A549 (cell line): ENCODE measurements around the gene SORT1. TPM values are rescaled to one million over a fixed set of nuclear protein-coding genes. Genes with fewer than 3 reads are reported as not detected.

Experiments
- ATAC-seq, 2 experiments: fragments of 200-7000 bp in 1 of 2; fragments of >200 bp in 1 of 2; cut with Nextera tagmentation in 1 of 2; cut with Tn5 transposase in 1 of 2; 3 replicates each; pipeline versions ENCODE4 v1.8.0 to v1.9.1; 2018 to 2020; ENCODE audit warnings: mild to moderate bottlenecking in 1 of 2, moderate library complexity in 1 of 2
- CTCF ChIA-PET: fragments of 300-600 bp; sonication (Branson Sonifier 250); formaldehyde crosslinking; extraction: SDS; loops from one replicate; lab custom pipeline; 2021; ENCODE audit warnings: antibody characterized with exemption, inconsistent platforms; lab: Yijun Ruan, JAX
- POLR2A ChIA-PET: fragments of 350-600 bp; formaldehyde crosslinking; extraction: SDS; loops from one replicate; lab custom pipeline; 2021; ENCODE audit warnings: antibody characterized with exemption, inconsistent platforms; lab: Yijun Ruan, JAX
- DNase-seq, 2 experiments: peaks; one replicate each; pipeline versions ENCODE4 v3.0.0 to v3.0.0-alpha.2; 2011 to 2016; ENCODE audit warnings: low read depth in 1 of 2, low spot score in 1 of 2
- FAIRE-seq: peaks from 2 replicates; lab custom pipeline; 2011; peaks lifted over from hg19 to GRCh38; lab: Jason Lieb, UNC
- H3K27ac ChIP-seq, 2 experiments: fragments of >200 bp; sonication (Bioruptor Twin); formaldehyde crosslinking; 3 replicates each; pipeline ENCODE4 v1.5.1; 2016 to 2017
- H3K4me1 ChIP-seq: fragments of >200 bp; sonication (Bioruptor Twin); formaldehyde crosslinking; 3 replicates; pipeline ENCODE4 v1.6.1; 2016
- H3K4me2 ChIP-seq: fragments of >200 bp; sonication (Bioruptor Twin); formaldehyde crosslinking; 3 replicates; pipeline ENCODE4 v1.6.1; 2016
- H3K4me3 ChIP-seq: fragments of >200 bp; sonication (Bioruptor Twin); formaldehyde crosslinking; 3 replicates; pipeline ENCODE4 v1.5.1; 2016
- H3K9me3 ChIP-seq: fragments of >200 bp; sonication (Bioruptor Twin); formaldehyde crosslinking; 3 replicates; pipeline ENCODE4 v1.6.1; 2016
- CBX8 ChIP-seq: fragments of 200-600 bp; sonication (generic); IDR thresholded peaks from 2 replicates; pipeline ENCODE4 v1.6.1; 2016
- CHD2 ChIP-seq: fragments of 150-350 bp; IDR thresholded peaks from 2 replicates; pipeline ENCODE4 v1.6.1; 2014; ENCODE audit warnings: low read length; ENCODE audit not compliant: partially characterized antibody
- CHD4 ChIP-seq: fragments of 200-600 bp; sonication (generic); IDR thresholded peaks from 2 replicates; pipeline ENCODE4 v1.6.1; 2016; ENCODE audit warnings: antibody characterized with exemption, mild to moderate bottlenecking, borderline replicate concordance
- EHF ChIP-seq: fragments of 250-450 bp; sonication (Bioruptor Pico); IDR thresholded peaks from 2 replicates; pipeline ENCODE4 v1.5.0; 2020; ENCODE audit warnings: mild to moderate bottlenecking
- HMGXB4 ChIP-seq: fragments of 250-450 bp; sonication (Bioruptor Pico); IDR thresholded peaks from 2 replicates; pipeline ENCODE4 v1.5.0; 2021; ENCODE audit warnings: mild to moderate bottlenecking, moderate library complexity, borderline replicate concordance
- HOXA7 ChIP-seq: fragments of 250-450 bp; sonication (Bioruptor Pico); IDR thresholded peaks from 2 replicates; pipeline ENCODE4 v1.5.0; 2020; ENCODE audit warnings: mild to moderate bottlenecking, moderate library complexity
- HOXB13 ChIP-seq: fragments of 250-450 bp; sonication (Bioruptor Pico); IDR thresholded peaks from 2 replicates; pipeline ENCODE4 v1.5.0; 2020; ENCODE audit warnings: low read depth, mild to moderate bottlenecking, moderate library complexity
- KDM1A ChIP-seq: fragments of 200-600 bp; sonication (generic); IDR thresholded peaks from 2 replicates; pipeline ENCODE4 v1.6.1; 2016; ENCODE audit warnings: low read depth, mild to moderate bottlenecking
- MAFK ChIP-seq: fragments of 450-650 bp; IDR thresholded peaks from 2 replicates; pipeline ENCODE4 v1.6.1; 2014; ENCODE audit not compliant: partially characterized antibody
- MYC ChIP-seq: IDR thresholded peaks from 2 replicates; pipeline ENCODE4 v1.6.1; 2012; ENCODE audit warnings: mild to moderate bottlenecking, inconsistent platforms, low read length, improper control_type of control experiment, borderline replicate concordance
- NR3C1 ChIP-seq: fragments of >200 bp; sonication (Bioruptor Twin); formaldehyde crosslinking; IDR thresholded peaks from 3 replicates; pipeline ENCODE4 v1.6.1; 2017
- SMC3 ChIP-seq: fragments of >200 bp; sonication (Bioruptor Twin); formaldehyde crosslinking; IDR thresholded peaks from 3 replicates; pipeline ENCODE4 v1.6.1; 2018; ENCODE audit warnings: inconsistent platforms
- USF2 ChIP-seq: fragments of 450-650 bp; IDR thresholded peaks from 2 replicates; pipeline ENCODE4 v1.6.1; 2014; ENCODE audit warnings: antibody characterized with exemption
- ZC3H11A ChIP-seq: fragments of 450-650 bp; IDR thresholded peaks from 2 replicates; pipeline ENCODE4 v1.6.1; 2014; ENCODE audit warnings: antibody characterized with exemption, mild to moderate bottlenecking
- ZFP36 ChIP-seq: fragments of 450-650 bp; IDR thresholded peaks from 2 replicates; pipeline ENCODE4 v1.6.1; 2014; ENCODE audit warnings: borderline replicate concordance; ENCODE audit not compliant: partially characterized antibody
- ZSCAN20 ChIP-seq: fragments of 250-450 bp; sonication (Bioruptor Pico); IDR thresholded peaks from 2 replicates; pipeline ENCODE4 v1.8.0; 2022; ENCODE audit warnings: mild to moderate bottlenecking, moderate library complexity
- WGBS: methylation state at CpG from one replicate; pipeline ENCODE4 v1.1.6; 2017; ENCODE audit errors: missing lambda C conversion rate; 5-methylcytosine and 5-hydroxymethylcytosine counted together
- polyA plus RNA-seq, 4 experiments: library from polyadenylated mRNA; depleted of rRNA in 3 of 4; stranded (reverse); fragments of >200 nt; fragmentation: RNase III in 1 of 4; extraction: RNeasy Plus Mini Kit Qiagen cat#74134 plus additional on column Dnase treatment in 1 of 4; gene quantifications; 2 replicates in 3 of 4; 3 replicates in 1 of 4; pipeline ENCODE4 v1.2.3, GENCODE V29; 2011 to 2017
- TF ChIP-seq, protein P1 (sequence below): fragments of >200 bp; sonication (Bioruptor Twin); formaldehyde crosslinking; IDR thresholded peaks from 2 replicates; pipeline ENCODE4 v1.6.1; 2016
- TF ChIP-seq, protein P2 (sequence below): fragments of 250-450 bp; sonication (Bioruptor Pico); IDR thresholded peaks from 2 replicates; pipeline ENCODE4 v1.5.0; 2020; ENCODE audit warnings: low read depth, mild to moderate bottlenecking, moderate library complexity

Gene SORT1
- polyA plus RNA-seq, 2 of the 4 experiments (the other 2 are of a cell fraction) = 6.0 to 14.7 TPM

GRCh38 chr1:109261006-109261405 lies 136.7 kb downstream of the SORT1 start:
- Histone ChIP-seq H3K4me2 (no peak overlapping the region), H3K9me3 (no peaks in the 10 kb centered on the region), H3K27ac (no peak overlapping the region), H3K4me3 (no peak overlapping the region), H3K4me1 (no peaks in the 10 kb centered on the region; the same call in 2 of the 3 replicates)
- ChIA-PET CTCF (interaction anchor here (1.2 to 4.0 kb wide), 2 partner anchors 16 to 138 kb away, joined by 4 to 31 read pairs; no protein-coding TSS in a partner anchor), POLR2A (no interaction called here)
- ATAC-seq (no peak), DNase-seq (no peak), FAIRE-seq (no peak)
- TF ChIP-seq NR3C1 (no peak), MAFK (no peak), HOXA7 (CRISPR knock-in tag) (no peak), EHF (CRISPR knock-in tag) (no peak), CHD4 (no peak), ZFP36 (no peak), CHD2 (no peak)
- TF ChIP-seq, protein P1, sequence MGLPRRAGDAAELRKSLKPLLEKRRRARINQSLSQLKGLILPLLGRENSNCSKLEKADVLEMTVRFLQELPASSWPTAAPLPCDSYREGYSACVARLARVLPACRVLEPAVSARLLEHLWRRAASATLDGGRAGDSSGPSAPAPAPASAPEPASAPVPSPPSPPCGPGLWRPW = no peak
- 93% methylated on average over 13 of the region's 16 CpGs for WGBS

DNA sequence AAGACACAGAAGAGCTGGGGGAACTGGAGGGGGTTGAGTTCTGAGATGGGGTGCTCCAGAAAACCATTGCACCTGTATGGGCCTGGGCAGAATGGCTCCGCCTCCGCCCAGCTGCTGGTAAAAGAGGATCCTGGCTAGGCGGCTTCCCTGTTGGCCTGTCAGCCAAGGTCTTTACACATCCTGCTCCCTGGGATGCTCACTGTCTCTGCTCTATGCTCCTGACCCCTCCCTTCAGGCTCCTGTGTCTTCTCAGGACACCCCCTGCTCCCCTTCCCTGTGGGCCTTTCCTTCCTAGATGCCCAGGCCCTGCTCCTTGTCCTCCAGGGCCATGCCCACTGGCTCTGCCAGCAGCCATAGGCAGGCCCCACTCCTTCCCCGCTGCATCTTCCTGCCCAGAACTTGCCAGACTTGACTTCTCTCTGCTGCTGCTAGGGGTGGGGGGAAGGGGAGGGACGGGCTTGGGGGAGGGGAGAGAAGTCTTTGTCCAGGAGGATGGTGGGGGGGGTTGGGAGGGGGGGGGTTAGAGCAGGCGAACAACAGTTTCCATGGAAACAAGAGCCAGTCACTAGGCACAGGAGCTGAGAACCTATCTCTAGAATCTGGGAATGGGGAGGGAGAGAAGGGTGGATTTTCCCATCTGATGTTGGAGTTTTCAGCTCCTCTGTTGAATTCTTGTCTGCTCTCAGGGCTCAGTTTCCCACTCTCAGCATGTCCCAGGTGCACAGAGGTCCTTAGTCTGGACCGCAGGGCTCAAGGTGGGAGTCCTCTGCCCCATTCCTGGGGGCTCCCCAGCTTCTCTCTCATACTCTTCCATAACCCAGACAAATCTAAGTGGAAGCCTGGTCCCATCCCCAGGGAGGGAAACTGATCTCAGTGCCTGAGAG lies 137.8 kb downstream of the SORT1 start:
- TF ChIP-seq, protein P2, sequence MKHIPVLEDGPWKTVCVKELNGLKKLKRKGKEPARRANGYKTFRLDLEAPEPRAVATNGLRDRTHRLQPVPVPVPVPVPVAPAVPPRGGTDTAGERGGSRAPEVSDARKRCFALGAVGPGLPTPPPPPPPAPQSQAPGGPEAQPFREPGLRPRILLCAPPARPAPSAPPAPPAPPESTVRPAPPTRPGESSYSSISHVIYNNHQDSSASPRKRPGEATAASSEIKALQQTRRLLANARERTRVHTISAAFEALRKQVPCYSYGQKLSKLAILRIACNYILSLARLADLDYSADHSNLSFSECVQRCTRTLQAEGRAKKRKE (CRISPR knock-in tag) = no peak
- TF ChIP-seq HOXA7 (CRISPR knock-in tag) = no peak
- no peak for TF ChIP-seq MYC
- no peak for TF ChIP-seq CBX8
- no peak for TF ChIP-seq KDM1A
- TF ChIP-seq HMGXB4 (CRISPR knock-in tag) = no peak
- no peak for TF ChIP-seq SMC3
- TF ChIP-seq USF2 = no peak
- TF ChIP-seq ZC3H11A = no peak
- TF ChIP-seq HOXB13 = no peak
- no peak for TF ChIP-seq ZSCAN20 (CRISPR knock-in tag)
- WGBS = 100% methylated on average over 1 of the region's 7 CpGs
- H3K4me3 ChIP-seq = no peak overlapping the region
- DNase-seq (no peak), ATAC-seq (no peak), FAIRE-seq (no peak)
- no peak overlapping the region for H3K4me2 ChIP-seq
- CTCF ChIA-PET = interaction anchor here (0.7 to 1.4 kb wide), 4 partner anchors 8 to 230 kb away, joined by 3 to 4 read pairs (median 3); a partner anchor contains a TSS
- peaks cover under 1% of the 10 kb centered on the region; the same call in 2 of the 3 replicates for H3K4me1 ChIP-seq
- H3K9me3 ChIP-seq = no peaks in the 10 kb centered on the region
- H3K27ac ChIP-seq = no peak overlapping the region
- POLR2A ChIA-PET = no interaction called here

Other genes starting within 250 kb of the SORT1 start
- 152 and 158 TPM in 2 replicates for gene SARS1, start 184.0 kb downstream of the SORT1 start, polyA plus RNA-seq (2011; rRNA removed)
- 98.0 to 106 TPM (median 103 TPM) in 3 replicates for gene SARS1, start 184.0 kb downstream of the SORT1 start, polyA plus RNA-seq (2017; fragmentation: RNase III; extraction: RNeasy Plus Mini Kit Qiagen cat#74134 plus additional on column Dnase treatment)
- gene CELSR2, start 148.4 kb downstream of the SORT1 start, polyA plus RNA-seq (2011; rRNA removed) = 2.5 and 4.9 TPM in 2 replicates
- gene CELSR2, start 148.4 kb downstream of the SORT1 start, polyA plus RNA-seq (2017; fragmentation: RNase III; extraction: RNeasy Plus Mini Kit Qiagen cat#74134 plus additional on column Dnase treatment) = 5.6 to 5.9 TPM (median 5.6 TPM) in 3 replicates
- gene PSRC1, start 114.8 kb downstream of the SORT1 start, polyA plus RNA-seq (2011; rRNA removed) = 13.7 and 15.3 TPM in 2 replicates
- 20.0 to 23.2 TPM (median 21.5 TPM) in 3 replicates for gene PSRC1, start 114.8 kb downstream of the SORT1 start, polyA plus RNA-seq (2017; fragmentation: RNase III; extraction: RNeasy Plus Mini Kit Qiagen cat#74134 plus additional on column Dnase treatment)
- not detected in 2 replicates for gene MYBPHL, start 90.9 kb downstream of the SORT1 start, polyA plus RNA-seq (2011; rRNA removed)
- gene MYBPHL, start 90.9 kb downstream of the SORT1 start, polyA plus RNA-seq (2017; fragmentation: RNase III; extraction: RNeasy Plus Mini Kit Qiagen cat#74134 plus additional on column Dnase treatment) = not detected in 3 replicates
- 140 and 147 TPM in 2 replicates for gene PSMA5, start 28.5 kb upstream of the SORT1 start, polyA plus RNA-seq (2011; rRNA removed)
- gene PSMA5, start 28.5 kb upstream of the SORT1 start, polyA plus RNA-seq (2017; fragmentation: RNase III; extraction: RNeasy Plus Mini Kit Qiagen cat#74134 plus additional on column Dnase treatment) = 92.7 to 99.6 TPM (median 93.7 TPM) in 3 replicates
- 0.04 and 0.08 TPM in 2 replicates for gene SYPL2, start 68.6 kb upstream of the SORT1 start, polyA plus RNA-seq (2011; rRNA removed)
- 0.03 to 0.05 TPM (median 0.05 TPM) in 3 replicates for gene SYPL2, start 68.6 kb upstream of the SORT1 start, polyA plus RNA-seq (2017; fragmentation: RNase III; extraction: RNeasy Plus Mini Kit Qiagen cat#74134 plus additional on column Dnase treatment)
- 0.97 and 1.2 TPM in 2 replicates for gene ATXN7L2, start 86.0 kb upstream of the SORT1 start, polyA plus RNA-seq (2011; rRNA removed)
- gene ATXN7L2, start 86.0 kb upstream of the SORT1 start, polyA plus RNA-seq (2017; fragmentation: RNase III; extraction: RNeasy Plus Mini Kit Qiagen cat#74134 plus additional on column Dnase treatment) = 2.0 to 2.2 TPM (median 2.1 TPM) in 3 replicates
- gene CYB561D1, start 96.2 kb upstream of the SORT1 start, polyA plus RNA-seq (2011; rRNA removed) = 4.0 and 4.9 TPM in 2 replicates
- 4.4 to 5.2 TPM (median 4.9 TPM) in 3 replicates for gene CYB561D1, start 96.2 kb upstream of the SORT1 start, polyA plus RNA-seq (2017; fragmentation: RNase III; extraction: RNeasy Plus Mini Kit Qiagen cat#74134 plus additional on column Dnase treatment)
- gene AMIGO1, start 111.8 kb upstream of the SORT1 start, polyA plus RNA-seq (2011; rRNA removed) = 0.43 and 0.85 TPM in 2 replicates
- gene AMIGO1, start 111.8 kb upstream of the SORT1 start, polyA plus RNA-seq (2017; fragmentation: RNase III; extraction: RNeasy Plus Mini Kit Qiagen cat#74134 plus additional on column Dnase treatment) = 1.1 to 1.3 TPM (median 1.2 TPM) in 3 replicates
- 0.14 TPM in 1 of 2 replicates, not detected in the other for gene GPR61, start 142.0 kb upstream of the SORT1 start, polyA plus RNA-seq (2011; rRNA removed)
- not detected in 3 replicates for gene GPR61, start 142.0 kb upstream of the SORT1 start, polyA plus RNA-seq (2017; fragmentation: RNase III; extraction: RNeasy Plus Mini Kit Qiagen cat#74134 plus additional on column Dnase treatment)
- gene GNAI3, start 150.7 kb upstream of the SORT1 start, polyA plus RNA-seq (2011; rRNA removed) = 6.1 and 8.7 TPM in 2 replicates
- 5.3 to 5.6 TPM (median 5.6 TPM) in 3 replicates for gene GNAI3, start 150.7 kb upstream of the SORT1 start, polyA plus RNA-seq (2017; fragmentation: RNase III; extraction: RNeasy Plus Mini Kit Qiagen cat#74134 plus additional on column Dnase treatment)
- gene GNAT2, start 221.7 kb upstream of the SORT1 start, polyA plus RNA-seq (2011; rRNA removed) = 0.16 and 0.20 TPM in 2 replicates
- gene GNAT2, start 221.7 kb upstream of the SORT1 start, polyA plus RNA-seq (2017; fragmentation: RNase III; extraction: RNeasy Plus Mini Kit Qiagen cat#74134 plus additional on column Dnase treatment) = 0.25 TPM in 1 of 3 replicates, not detected in the others
- 19.3 and 31.5 TPM in 2 replicates for gene AMPD2, start 221.9 kb upstream of the SORT1 start, polyA plus RNA-seq (2011; rRNA removed)
- gene AMPD2, start 221.9 kb upstream of the SORT1 start, polyA plus RNA-seq (2017; fragmentation: RNase III; extraction: RNeasy Plus Mini Kit Qiagen cat#74134 plus additional on column Dnase treatment) = 39.4 to 51.7 TPM (median 47.2 TPM) in 3 replicates